ENCODE data around the gene TMED5.
"Not testable (repeated sequence)": the region's sequence is repeated elsewhere in the genome, so short reads cannot be mapped to it uniquely, and the experiment has no call there.

TMED5 gene

DNA sequence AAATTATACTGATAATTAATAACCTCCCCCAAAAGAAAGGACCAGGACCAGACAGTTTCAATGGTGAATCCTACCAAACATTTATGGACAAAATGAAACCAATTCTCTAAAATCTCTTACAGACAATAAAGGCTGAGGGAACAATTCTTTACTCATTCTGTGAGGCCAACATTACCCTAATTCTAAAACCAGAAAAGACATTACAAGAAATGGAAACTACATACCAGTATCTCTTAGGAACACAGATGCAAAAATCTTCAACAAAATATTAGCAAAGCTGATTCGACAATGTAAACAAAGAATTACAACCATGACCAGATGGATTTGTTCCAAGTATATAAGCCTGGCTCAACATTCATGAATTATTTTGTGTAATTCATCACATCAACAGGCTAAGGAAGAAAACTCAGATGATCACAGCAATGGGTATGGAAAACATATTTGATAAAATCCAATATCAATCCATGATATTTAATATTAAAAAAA lies 8.6 kb downstream of the TMED5 start:
- no peak for DNase-seq

- not testable (repeated sequence) for DNase-seq
Measured at GRCh38 chr1:93170141-93170678, 10.0 kb downstream of the TMED5 start.

- no peak for DNase-seq
Measured at GRCh38 chr1:93167006-93167405, 13.2 kb downstream of the TMED5 start.

- not testable (repeated sequence) for DNase-seq
Measured at GRCh38 chr1:93165895-93166294, 14.3 kb downstream of the TMED5 start.

DNA sequence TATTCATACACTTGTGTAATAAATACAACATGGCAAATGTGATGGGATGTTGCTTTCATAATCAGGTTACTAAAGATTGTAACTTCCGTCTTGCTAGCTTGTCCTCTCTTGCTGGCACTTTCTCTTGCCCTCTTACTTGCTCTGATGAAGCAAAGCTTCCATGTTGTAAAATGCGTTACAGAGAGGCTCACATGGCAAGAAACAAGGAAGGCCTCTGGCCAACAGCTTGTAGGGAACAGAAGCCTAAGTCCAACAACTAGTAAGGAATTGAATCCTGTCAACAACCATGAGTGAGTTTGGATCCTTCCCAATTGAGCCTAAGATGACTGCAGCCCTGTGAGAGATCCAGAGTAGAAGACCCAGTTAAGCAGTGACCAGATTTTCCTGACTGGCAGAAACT lies 15.4 kb downstream of the TMED5 start:
- DNase-seq = no peak

- DNase-seq = not testable (repeated sequence)
Measured at GRCh38 chr1:93163314-93163713, 16.9 kb downstream of the TMED5 start.

GRCh38 chr1:93159337-93159736 lies 20.9 kb downstream of the TMED5 start:
- DNase-seq = no peak

DNA sequence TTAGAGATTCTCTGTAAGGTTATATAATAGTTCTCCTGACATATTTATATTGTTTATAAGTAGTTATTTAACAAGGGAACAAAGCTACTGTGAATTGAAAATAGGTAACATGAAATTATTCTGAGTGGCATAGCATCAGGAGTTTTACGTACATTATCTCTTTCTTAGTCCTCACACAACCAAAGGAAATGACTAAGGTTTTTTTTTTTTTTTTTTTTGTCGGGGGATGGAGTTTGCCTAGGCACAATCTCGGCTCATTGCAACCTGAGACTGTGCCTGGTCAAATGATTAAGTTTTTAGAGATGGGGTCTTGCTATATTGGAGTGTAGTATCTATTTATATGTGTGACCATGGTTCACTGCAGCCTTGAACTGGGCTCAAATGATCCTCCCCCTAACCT lies 24.9 kb downstream of the TMED5 start:
- DNase-seq = no peak

DNA sequence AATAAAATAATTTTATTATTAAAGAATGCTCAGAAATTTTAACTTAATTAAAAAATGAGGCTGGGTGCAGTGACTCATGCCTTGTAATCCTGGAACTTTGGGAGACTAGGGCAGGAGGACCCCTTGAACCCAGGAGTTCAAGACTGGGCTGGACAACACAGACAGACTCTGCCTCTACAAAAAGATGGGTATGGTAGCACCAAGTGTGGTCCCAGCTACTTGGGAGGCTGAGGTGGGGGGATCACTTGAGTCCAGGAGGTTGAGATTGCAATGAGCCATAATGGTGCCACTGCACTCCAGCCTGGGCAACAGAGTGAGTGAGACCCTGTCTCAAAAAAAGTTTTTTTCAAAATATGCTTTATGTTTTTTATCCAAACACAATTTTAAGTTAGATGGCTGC lies 25.3 kb downstream of the TMED5 start:
- no peak for DNase-seq

DNA sequence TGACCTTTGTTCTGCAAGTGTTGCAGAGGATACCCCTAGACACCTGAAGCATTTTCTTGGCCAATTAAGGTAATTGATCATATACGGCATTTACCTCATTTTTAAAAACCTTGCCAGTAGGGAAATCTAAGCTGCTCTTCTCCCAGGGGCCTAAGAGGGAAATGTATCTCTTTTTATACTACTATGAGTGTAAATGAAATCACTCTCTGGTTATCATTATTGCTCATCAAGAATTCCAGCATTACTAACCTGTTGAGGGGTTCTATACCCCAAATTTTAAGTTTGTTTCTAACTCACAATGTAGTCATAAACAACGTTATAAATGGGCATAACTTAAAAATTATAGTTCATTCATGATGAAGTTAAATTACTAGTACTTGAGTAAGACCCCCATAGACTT lies 27.4 kb downstream of the TMED5 start:
- no peak for DNase-seq

DNA sequence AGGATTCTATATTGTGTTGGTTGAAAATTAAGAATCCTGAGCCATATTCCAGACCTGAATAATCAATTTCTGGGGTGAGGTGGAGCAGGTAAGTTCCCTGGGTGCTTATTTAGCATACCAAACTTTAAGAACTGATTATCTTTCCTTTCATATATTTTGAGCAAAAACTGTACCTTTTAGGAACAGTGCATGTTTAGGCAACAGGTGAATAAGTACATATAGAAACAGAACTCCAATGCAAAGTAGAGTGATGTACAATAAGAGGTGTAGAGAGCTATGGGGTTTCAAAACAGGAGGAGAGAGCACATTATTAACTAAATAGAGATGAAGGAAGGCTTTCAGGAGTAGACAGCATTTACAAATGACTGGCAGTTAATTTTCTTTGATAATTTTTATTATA lies 28.7 kb downstream of the TMED5 start:
- no peak for DNase-seq

- DNase-seq = no peak
Measured at GRCh38 chr1:93150729-93151128, 29.5 kb downstream of the TMED5 start.

- DNase-seq = no peak
Measured at GRCh38 chr1:93148001-93148400, 32.2 kb downstream of the TMED5 start.

DNA sequence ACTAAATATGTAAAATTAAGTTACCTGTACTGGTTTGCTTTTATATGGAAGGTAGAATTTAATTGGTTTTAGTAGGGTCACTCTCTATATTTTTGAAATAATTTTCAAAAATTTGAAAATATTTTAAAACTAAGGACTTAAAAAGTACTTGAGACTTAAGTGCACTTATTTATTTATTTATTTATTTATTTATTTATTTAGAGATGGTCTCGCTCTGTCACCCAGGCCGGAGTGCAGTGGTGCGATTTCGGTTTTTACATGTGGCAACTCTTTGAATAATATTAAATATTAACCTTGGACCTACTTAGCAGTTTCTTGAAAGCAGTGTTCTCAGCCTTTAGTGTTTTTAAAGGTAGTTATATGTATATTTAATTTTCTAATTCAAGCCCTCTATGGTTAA lies 36.4 kb downstream of the TMED5 start:
- DNase-seq = no peak

- DNase-seq = no peak
Measured at GRCh38 chr1:93143136-93143535, 37.1 kb downstream of the TMED5 start.

DNA sequence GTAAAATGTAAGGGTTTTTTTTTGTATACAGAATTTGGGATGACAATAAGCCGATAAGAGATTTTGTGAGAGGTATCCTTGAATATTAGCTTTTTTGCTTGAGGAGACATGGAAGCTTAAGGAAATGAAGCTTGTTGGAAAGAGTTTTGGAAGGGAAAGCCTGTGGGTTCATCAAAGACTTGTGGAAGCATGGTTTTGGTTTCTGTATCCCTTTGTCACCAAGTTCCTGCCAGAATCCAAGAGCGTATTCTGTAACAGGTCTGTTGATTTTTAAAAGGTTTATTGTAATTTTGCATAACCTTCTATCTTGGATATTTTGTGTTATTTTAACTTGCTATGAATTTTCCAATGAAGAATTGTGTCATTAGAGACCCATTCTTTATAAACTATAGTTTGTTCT lies 38.1 kb downstream of the TMED5 start:
- no peak for DNase-seq

GRCh38 chr1:93140106-93140505 lies 40.1 kb downstream of the TMED5 start:
- no peak for DNase-seq

GRCh38 chr1:93137604-93138292 lies 42.5 kb downstream of the TMED5 start:
- no peak for DNase-seq

DNA sequence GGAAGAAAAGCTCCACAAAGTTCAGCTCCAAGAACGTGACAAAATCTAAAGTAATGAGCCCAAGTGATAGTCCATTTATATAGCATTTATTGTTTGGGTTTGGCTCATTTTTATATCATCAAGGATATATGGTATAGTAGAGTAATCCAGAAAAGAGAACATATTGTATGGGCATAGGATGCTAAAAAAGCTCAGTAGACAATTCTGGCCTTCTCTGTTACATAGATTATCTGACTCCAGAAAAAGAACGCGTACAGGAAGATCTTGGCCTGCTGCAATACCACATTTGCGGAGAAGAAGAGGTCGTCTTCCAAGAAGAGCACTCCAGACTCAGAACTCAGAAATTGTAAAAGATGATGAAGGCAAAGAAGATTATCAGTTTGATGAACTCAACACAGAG lies 43.8 kb downstream of the TMED5 start:
- DNase-seq = no peak

DNA sequence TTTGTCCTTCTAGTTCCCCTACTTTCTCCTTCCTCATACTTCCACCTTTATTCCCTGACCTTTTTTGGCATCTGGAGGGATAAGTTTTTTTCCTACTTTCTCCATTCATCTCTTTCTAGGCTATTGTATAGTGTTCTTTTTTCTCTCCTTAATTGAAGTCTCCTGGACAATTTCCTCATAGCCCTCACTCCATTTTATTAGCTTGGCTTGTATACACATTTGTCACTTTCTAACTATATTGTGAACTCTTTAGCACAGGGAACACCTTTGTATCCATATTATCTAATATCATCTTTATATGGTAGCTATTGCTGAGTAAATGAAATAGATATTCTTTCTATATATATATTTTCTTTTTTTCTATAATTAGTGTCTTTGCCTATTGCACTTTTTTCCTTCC lies 47.6 kb downstream of the TMED5 start:
- DNase-seq = no peak

DNA sequence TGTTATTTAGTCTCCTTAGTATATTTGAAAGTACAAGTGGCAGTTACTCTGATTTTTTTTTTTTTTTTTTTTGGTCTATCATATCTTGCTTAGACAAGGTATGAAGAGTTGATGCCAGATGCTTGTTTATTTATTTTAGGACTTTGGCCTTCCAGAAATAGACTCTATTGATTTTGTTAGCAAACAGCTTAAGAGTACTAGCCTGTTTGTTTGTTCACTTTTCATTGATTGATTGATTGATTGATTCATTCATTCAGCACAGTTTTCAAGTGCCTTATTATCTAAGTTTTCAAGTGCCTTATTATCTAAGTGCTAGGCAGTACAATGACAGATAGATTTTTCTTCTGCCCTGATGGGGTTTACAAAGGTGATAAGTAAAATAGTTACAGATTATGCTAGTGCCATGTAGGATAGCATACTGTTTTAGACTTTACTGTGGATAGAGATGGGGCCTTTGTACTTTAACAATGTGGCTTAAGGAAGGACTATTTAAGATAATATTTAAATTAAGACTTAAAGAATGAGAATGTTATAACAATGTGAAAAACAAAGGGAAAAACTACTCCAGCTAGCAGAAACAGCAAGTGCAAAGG lies 50.6 kb downstream of the TMED5 start:
- DNase-seq = no peak

- DNase-seq = no peak
Measured at GRCh38 chr1:93124556-93125355, 55.5 kb downstream of the TMED5 start.

DNA sequence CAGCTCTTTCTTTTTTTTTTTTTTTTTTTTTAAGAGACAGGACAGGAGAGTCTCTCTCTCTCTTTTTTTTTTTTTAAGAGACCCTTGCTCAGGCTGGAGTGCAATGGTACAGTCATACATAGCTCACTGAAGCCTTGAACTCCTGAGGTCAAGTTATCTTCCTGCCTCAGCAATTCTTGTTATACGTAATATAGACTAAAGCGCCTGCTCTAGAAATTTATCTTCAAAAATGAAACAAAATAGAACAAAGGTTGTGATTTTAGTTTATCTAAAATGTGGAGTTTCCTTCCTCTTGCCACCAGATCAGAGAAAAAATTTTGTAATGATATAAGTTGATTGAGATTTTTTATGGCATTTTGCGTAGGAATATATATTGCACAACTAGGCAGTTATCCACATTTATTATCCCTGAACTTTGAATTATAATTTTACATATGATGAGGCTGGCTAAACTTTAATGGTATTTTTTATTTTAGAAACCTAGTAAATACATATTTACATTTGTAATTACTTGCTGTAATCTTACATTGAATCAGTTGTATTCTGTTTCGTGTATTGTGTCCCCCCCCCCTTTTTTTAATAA lies 56.9 kb downstream of the TMED5 start:
- DNase-seq = no peak
